GM12878 (cell line): ENCODE results near the gene CSMD2. TPM values are rescaled to one million over a fixed set of nuclear protein-coding genes. Genes with fewer than 3 reads are reported as not detected.

Experiments
- ATAC-seq: fragments of 200-7000 bp; cut with Tn5 transposase; 3 replicates; pipeline ENCODE4 v1.9.1; 2020; ENCODE audit warnings: mild to moderate bottlenecking, moderate library complexity
- BruUV-seq: library from RNA; stranded (reverse); fragments of 400-500 nt; replicated peaks from 2 replicates; lab custom pipeline; 2021; lab: Mats Ljungman, UMichigan
- CTCF ChIA-PET: fragments of 300-600 bp; sonication (Branson Sonifier 250); formaldehyde crosslinking; extraction: SDS; loops from one replicate; lab custom pipeline; 2021; ENCODE audit warnings: inconsistent platforms; lab: Yijun Ruan, JAX
- POLR2A ChIA-PET: fragments of 350-600 bp; formaldehyde crosslinking; extraction: SDS; loops from one replicate; lab custom pipeline; 2021; ENCODE audit warnings: inconsistent platforms; lab: Charles Lee
- RAD21 ChIA-PET: fragments of 300-600 bp; sonication (Branson Sonifier 250); formaldehyde crosslinking; loops from one replicate; lab custom pipeline; 2023; ENCODE audit warnings: antibody characterized with exemption; ENCODE audit not compliant: unreplicated experiment; lab: Charles Lee
- SMC1A ChIA-PET: fragments of 300-600 bp; sonication (Branson Sonifier 250); formaldehyde crosslinking; loops from one replicate; lab custom pipeline; 2023; ENCODE audit not compliant: unreplicated experiment, uncharacterized antibody; lab: Charles Lee
- DNase-seq: peaks from one replicate; pipeline ENCODE4 v3.0.0-alpha.2; 2011; ENCODE audit warnings: low read depth, low spot score
- FAIRE-seq: peaks from 3 replicates; lab custom pipeline; 2011; peaks lifted over from hg19 to GRCh38; lab: Jason Lieb, UNC
- H2AFZ ChIP-seq: 2 replicates; pipeline ENCODE4 v1.6.0; 2011; ENCODE audit warnings: low read depth, low read length, control low read depth; ENCODE audit not compliant: control insufficient read depth
- H3K27ac ChIP-seq: 2 replicates; pipeline ENCODE4 v1.5.1; 2011; ENCODE audit warnings: control low read depth; ENCODE audit not compliant: control insufficient read depth, insufficient read depth
- H3K27me3 ChIP-seq, 2 experiments: replicated peaks in 1 of 2; 2 replicates each; pipeline versions ENCODE4 v1.6.0 to v1.6.1; 2011; ENCODE audit warnings: low read length in 1 of 2; ENCODE audit not compliant: control insufficient read depth in 2 of 2, insufficient read depth in 2 of 2
- H3K36me3 ChIP-seq, 2 experiments: 2 replicates each; pipeline ENCODE4 v1.5.1; 2011; ENCODE audit warnings: low read length in 1 of 2; ENCODE audit not compliant: control insufficient read depth in 2 of 2, insufficient read depth in 2 of 2
- H3K4me1 ChIP-seq: 2 replicates; pipeline ENCODE4 v1.6.1; 2011; ENCODE audit warnings: mild to moderate bottlenecking, low read length, moderate library complexity, mixed read lengths; ENCODE audit not compliant: control insufficient read depth, insufficient read depth
- H3K4me2 ChIP-seq: 2 replicates; pipeline ENCODE4 v1.6.0; 2011; ENCODE audit warnings: control low read depth; ENCODE audit not compliant: control insufficient read depth, insufficient read depth
- H3K4me3 ChIP-seq: fragments of 200-600 bp; sonication (generic); 2 replicates; pipeline ENCODE4 v1.5.1; 2016
- H3K79me2 ChIP-seq: 2 replicates; pipeline ENCODE4 v1.6.0; 2011; ENCODE audit warnings: low read length; ENCODE audit not compliant: control insufficient read depth, insufficient read depth
- H3K9ac ChIP-seq: 2 replicates; pipeline ENCODE4 v1.8.0; 2011; ENCODE audit warnings: low read length, control low read depth, mixed read lengths; ENCODE audit not compliant: control insufficient read depth, insufficient read depth
- H3K9me3 ChIP-seq: replicated peaks from 3 replicates; pipeline ENCODE4 v1.5.1; 2011; ENCODE audit warnings: mild to moderate bottlenecking, low read length; ENCODE audit not compliant: control insufficient read depth, insufficient read depth
- H4K20me1 ChIP-seq: 2 replicates; pipeline ENCODE4 v1.6.0; 2011; ENCODE audit not compliant: control insufficient read depth, insufficient read depth
- E2F4 ChIP-seq: IDR thresholded peaks from 2 replicates; pipeline ENCODE4 v1.6.1; 2012; ENCODE audit warnings: low read depth, low read length, improper control_type of control experiment
- ESRRA ChIP-seq: IDR thresholded peaks from 2 replicates; pipeline ENCODE4 v1.6.1; 2012; ENCODE audit warnings: mild to moderate bottlenecking, low read length, improper control_type of control experiment
- GATAD2B ChIP-seq: fragments of 450-650 bp; conservative IDR thresholded peaks from 2 replicates; pipeline ENCODE4 v1.6.1; 2017; ENCODE audit warnings: low read depth, mild to moderate bottlenecking, moderate library complexity
- MXI1 ChIP-seq: fragments of 150-350 bp; IDR thresholded peaks from 2 replicates; pipeline ENCODE4 v1.6.1; 2011; ENCODE audit warnings: low read depth, mild to moderate bottlenecking, inconsistent platforms, low read length, improper control_type of control experiment
- NBN ChIP-seq: fragments of 450-650 bp; IDR thresholded peaks from 2 replicates; pipeline ENCODE4 v1.6.1; 2016
- PKNOX1 ChIP-seq: fragments of 450-650 bp; IDR thresholded peaks from 2 replicates; pipeline ENCODE4 v1.6.1; 2016; ENCODE audit warnings: mild to moderate bottlenecking
- SMAD1 ChIP-seq: fragments of 450-650 bp; IDR thresholded peaks from 2 replicates; pipeline ENCODE4 v1.6.1; 2018; ENCODE audit warnings: mild to moderate bottlenecking, low read depth; ENCODE audit not compliant: partially characterized antibody
- SMARCA5 ChIP-seq: fragments of 450-650 bp; IDR thresholded peaks from 2 replicates; pipeline ENCODE4 v1.6.1; 2017; ENCODE audit warnings: mild to moderate bottlenecking
- ZBED1 ChIP-seq: IDR thresholded peaks from 2 replicates; pipeline ENCODE4 v1.6.1; 2016; ENCODE audit warnings: borderline replicate concordance
- ZZZ3 ChIP-seq: IDR thresholded peaks from 2 replicates; pipeline ENCODE4 v1.6.1; 2011; ENCODE audit warnings: low read depth; ENCODE audit not compliant: control insufficient read depth, insufficient read length
- WGBS: methylation state at CpG from one replicate; pipeline ENCODE4 v1.1.6; 2016; ENCODE audit warnings: low lambda C conversion rate; ENCODE audit not compliant: insufficient replicate concordance, insufficient coverage; ENCODE audit errors: missing lambda C conversion rate; 5-methylcytosine and 5-hydroxymethylcytosine counted together
- in situ Hi-C: fragments of 300-500 bp; cut with MboI; formaldehyde crosslinking; loops from 9 replicates; pipeline ENCODE4 v1.14.3; 2018; ENCODE audit warnings: mixed read lengths
- intact Hi-C: fragments of 100-400 bp; cut with micrococcal nuclease; formaldehyde crosslinking; loops from one replicate; pipeline ENCODE4 v1.14.2; 2022; ENCODE audit not compliant: unreplicated experiment
- polyA plus RNA-seq, 11 experiments: library from polyadenylated mRNA; depleted of rRNA in 4 of 11; unstranded in 6 of 11; stranded (reverse) in 5 of 11; fragments of >200 nt; fragmentation: Nextera tagmentation in 4 of 11; fragmentation: Illumina TruSeq in 1 of 11; extraction: Ambion mirVana in 4 of 11; extraction: Trizol in 1 of 11; gene quantifications; 1 replicate in 1 of 11; 2 replicates in 10 of 11; pipeline versions ENCODE4 v1.2.1 to v1.2.3, GENCODE V29; 2011 to 2016; ENCODE audit warnings: inconsistent platforms in 2 of 11, missing spikeins in 2 of 11, low read depth in 1 of 11
- total RNA-seq, 4 experiments: library from RNA; depleted of rRNA in 3 of 4; stranded (reverse); fragments of >200 nt in 3 of 4; fragmentation: Illumina TruSeq in 1 of 4; extraction: Trizol in 1 of 4; gene quantifications; 2 replicates each; pipeline versions ENCODE4 v1.2.1 to v1.2.3, GENCODE V29; 2013 to 2021
- TF ChIP-seq, protein P1 (sequence below), 3 experiments: IDR thresholded peaks in 2 of 3; conservative IDR thresholded peaks in 1 of 3; 2 replicates each; pipeline ENCODE4 v1.5.1; 2011; ENCODE audit warnings: low read depth in 3 of 3, low read length in 3 of 3, mild to moderate bottlenecking in 3 of 3, control low read depth in 2 of 3, moderate library complexity in 2 of 3, inconsistent platforms in 1 of 3, mixed read lengths in 1 of 3; ENCODE audit not compliant: control insufficient read depth in 2 of 3, insufficient read depth in 1 of 3; ENCODE audit errors: extremely low read depth in 1 of 3
- TF ChIP-seq, protein P2 (sequence below): fragments of 450-650 bp; IDR thresholded peaks from 2 replicates; pipeline ENCODE4 v1.6.1; 2014; ENCODE audit warnings: mild to moderate bottlenecking

CSMD2 gene
- total and polyA plus RNA-seq, 10 of the 15 experiments (the other 5 are each of a cell fraction or from before 2014, with no cell fraction given): under 0.01 TPM; not detected in 9

DNA sequence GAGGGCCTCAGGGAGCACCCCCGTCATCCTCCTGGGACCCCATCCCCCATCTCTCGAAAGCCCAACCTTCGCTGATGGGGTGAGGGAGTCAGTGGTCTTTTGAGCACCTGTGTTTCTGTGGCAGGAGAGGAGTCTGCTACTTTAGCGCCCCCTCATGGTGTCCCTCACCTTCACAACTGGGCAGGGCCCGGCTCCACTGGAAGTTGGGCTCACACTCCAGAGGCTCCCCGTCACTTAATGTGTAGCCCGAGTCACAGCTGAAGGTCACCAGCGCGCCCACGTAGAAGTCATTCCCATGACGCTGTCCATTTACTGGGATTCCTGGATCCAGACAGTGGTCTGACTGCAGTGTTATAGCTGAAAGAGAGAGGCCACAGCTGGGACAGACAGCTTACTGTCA lies 440.7 kb downstream of the CSMD2 start:
- RAD21 ChIA-PET: no interaction called here
- Histone ChIP-seq H3K27ac (no peak overlapping the region), H3K79me2 (no peaks in the 10 kb centered on the region), H3K27me3 (no peaks in the 10 kb centered on the region; a peak in 2 of 4 replicates), H3K4me2 (no peak overlapping the region), H3K9ac (no peak overlapping the region), H4K20me1 (no peaks in the 10 kb centered on the region), H3K4me1 (no peaks in the 10 kb centered on the region), H3K9me3 (no peaks in the 10 kb centered on the region), H3K36me3 (no peaks in the 10 kb centered on the region), H2AFZ (no peak overlapping the region), H3K4me3 (no peak overlapping the region)
- WGBS: 38% methylated on average over 11 of the region's 11 CpGs
- BruUV-seq: no TSS peak
- FAIRE-seq (no peak), DNase-seq (no peak), ATAC-seq (no peak)
- SMC1A ChIA-PET: no interaction called here
- in situ Hi-C loops: no loop called here
- TF ChIP-seq E2F4: no peak
- TF ChIP-seq, protein P1, sequence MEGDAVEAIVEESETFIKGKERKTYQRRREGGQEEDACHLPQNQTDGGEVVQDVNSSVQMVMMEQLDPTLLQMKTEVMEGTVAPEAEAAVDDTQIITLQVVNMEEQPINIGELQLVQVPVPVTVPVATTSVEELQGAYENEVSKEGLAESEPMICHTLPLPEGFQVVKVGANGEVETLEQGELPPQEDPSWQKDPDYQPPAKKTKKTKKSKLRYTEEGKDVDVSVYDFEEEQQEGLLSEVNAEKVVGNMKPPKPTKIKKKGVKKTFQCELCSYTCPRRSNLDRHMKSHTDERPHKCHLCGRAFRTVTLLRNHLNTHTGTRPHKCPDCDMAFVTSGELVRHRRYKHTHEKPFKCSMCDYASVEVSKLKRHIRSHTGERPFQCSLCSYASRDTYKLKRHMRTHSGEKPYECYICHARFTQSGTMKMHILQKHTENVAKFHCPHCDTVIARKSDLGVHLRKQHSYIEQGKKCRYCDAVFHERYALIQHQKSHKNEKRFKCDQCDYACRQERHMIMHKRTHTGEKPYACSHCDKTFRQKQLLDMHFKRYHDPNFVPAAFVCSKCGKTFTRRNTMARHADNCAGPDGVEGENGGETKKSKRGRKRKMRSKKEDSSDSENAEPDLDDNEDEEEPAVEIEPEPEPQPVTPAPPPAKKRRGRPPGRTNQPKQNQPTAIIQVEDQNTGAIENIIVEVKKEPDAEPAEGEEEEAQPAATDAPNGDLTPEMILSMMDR (IDR thresholded peaks at IDR 0.05 in 2 of 3, conservative IDR thresholded peaks at IDR 0.05 in 1 of 3; ENCODE audit: control insufficient read depth in 2 of 3, extremely low read depth in 1 of 3, insufficient read depth in 1 of 3, low read depth in 3 of 3, low read length in 3 of 3): no peak
- TF ChIP-seq SMAD1: no peak
- no peak for TF ChIP-seq MXI1
- TF ChIP-seq PKNOX1: no peak
- TF ChIP-seq SMARCA5: no peak
- TF ChIP-seq ZBED1: no peak
- TF ChIP-seq NBN: no peak
- no peak for TF ChIP-seq ESRRA
- TF ChIP-seq, protein P2, sequence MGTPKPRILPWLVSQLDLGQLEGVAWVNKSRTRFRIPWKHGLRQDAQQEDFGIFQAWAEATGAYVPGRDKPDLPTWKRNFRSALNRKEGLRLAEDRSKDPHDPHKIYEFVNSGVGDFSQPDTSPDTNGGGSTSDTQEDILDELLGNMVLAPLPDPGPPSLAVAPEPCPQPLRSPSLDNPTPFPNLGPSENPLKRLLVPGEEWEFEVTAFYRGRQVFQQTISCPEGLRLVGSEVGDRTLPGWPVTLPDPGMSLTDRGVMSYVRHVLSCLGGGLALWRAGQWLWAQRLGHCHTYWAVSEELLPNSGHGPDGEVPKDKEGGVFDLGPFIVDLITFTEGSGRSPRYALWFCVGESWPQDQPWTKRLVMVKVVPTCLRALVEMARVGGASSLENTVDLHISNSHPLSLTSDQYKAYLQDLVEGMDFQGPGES: no peak
- TF ChIP-seq ZZZ3: no peak
- TF ChIP-seq GATAD2B: no peak
- POLR2A ChIA-PET: no interaction called here
- CTCF ChIA-PET: no interaction called here
- intact Hi-C loops: no loop called here
